ENCODE data around the gene TAC3. TPM values are rescaled to one million over a fixed set of nuclear protein-coding genes. Genes with fewer than 3 reads are reported as not detected.

TAC3 gene
- total and polyA plus RNA-seq, 2 of the 8 experiments (the other 6 are each of a cell fraction or from before 2014, with no cell fraction given), result 9.7 to 45.3 TPM

GRCh38 chr12:56996793-56997545 is 19.4 kb downstream of the TAC3 start:
- H3K27ac ChIP-seq (ENCODE audit: low read depth, low read length), result no peak overlapping the region
- no peak overlapping the region for H4K8ac ChIP-seq (ENCODE audit: extremely low read depth, insufficient read depth, low read length)
- H3K79me1 ChIP-seq (ENCODE audit: low read depth, low read length), result peaks cover 3% of the 10 kb centered on the region
- H3K56ac ChIP-seq (replicated peaks; ENCODE audit: insufficient read length, low read depth, low read length), result no peak overlapping the region
- FAIRE-seq, result no peak
- no peak overlapping the region for H2BK5ac ChIP-seq (ENCODE audit: low read depth, low read length)
- POLR2A ChIA-PET (ENCODE audit: partially characterized antibody), result interaction anchor here (0.8 to 2.1 kb wide), 3 partner anchors 8 to 125 kb away, joined by 3 to 9 read pairs (median 8); partner anchors contain the start of gene ZBTB39
- H2AFZ ChIP-seq (ENCODE audit: low read length), result no peak overlapping the region
- H2BK120ac ChIP-seq (replicated peaks; ENCODE audit: low read depth, low read length), result no peak overlapping the region
- WGBS, 2 experiments (ENCODE audit: extremely low coverage in 1 of 2, insufficient coverage in 1 of 2, insufficient read length in 1 of 2, insufficient replicate concordance in 2 of 2, low coverage in 1 of 2, low lambda C conversion rate in 2 of 2, missing lambda C conversion rate in 1 of 2), result 93% methylated on average over 12 of the region's 12 CpGs; no CpG with 5 or more reads in 1 of the 2 experiments
- H4K5ac ChIP-seq (ENCODE audit: insufficient read length, low read depth, low read length), result no peak overlapping the region
- no peak overlapping the region for H3K4me2 ChIP-seq (ENCODE audit: insufficient read depth in 1 of 2, low read depth in 2 of 2, low read length in 2 of 2)
- H3K14ac ChIP-seq (ENCODE audit: insufficient read length), result no peak overlapping the region
- no peaks in the 10 kb centered on the region for H3K23me2 ChIP-seq (ENCODE audit: low read depth, low read length)
- no peak overlapping the region for H3K18ac ChIP-seq (ENCODE audit: extremely low read depth, low read length)
- CTCF ChIA-PET (ENCODE audit: partially characterized antibody), result interaction anchor here (0.6 to 10.6 kb wide), 15 partner anchors 9 to 526 kb away, joined by 3 to 187 read pairs (median 4); partner anchors contain the start of genes HSD17B6, STAT6 and ZBTB39
- H2BK12ac ChIP-seq (ENCODE audit: low read depth, low read length), result no peak overlapping the region
- H3K27me3 ChIP-seq (replicated peaks in 1 of 4; ENCODE audit: control insufficient read depth in 3 of 4, extremely low read depth in 1 of 4, insufficient read depth in 3 of 4, low read length in 3 of 4), result no peaks in the 10 kb centered on the region
- no peaks in the 10 kb centered on the region for H3K9me3 ChIP-seq (ENCODE audit: insufficient read depth in 2 of 2, low read depth in 1 of 2, low read length in 1 of 2)
- peaks cover 3 to 9% of the 10 kb centered on the region in 2 experiments for H4K20me1 ChIP-seq (replicated peaks in 1 of 2; ENCODE audit: control insufficient read depth in 1 of 2, insufficient read depth in 2 of 2, low read length in 2 of 2)
- no peak overlapping the region for H4K91ac ChIP-seq (replicated peaks; ENCODE audit: insufficient read length, low read length)
- no peak overlapping the region for H2BK20ac ChIP-seq (ENCODE audit: low read length)
- H3K9ac ChIP-seq (replicated peaks in 1 of 4; ENCODE audit: extremely low read depth in 1 of 4, low read depth in 3 of 4, low read length in 3 of 4), result no peak overlapping the region
- no peak overlapping the region for H2BK15ac ChIP-seq (ENCODE audit: low read length)
- peaks cover 0 to 33% of the 10 kb centered on the region in 2 experiments; a peak in 2 of 4 replicates for H3K79me2 ChIP-seq (ENCODE audit: control insufficient read depth in 1 of 2, insufficient read depth in 2 of 2, low read length in 2 of 2)
- no peak overlapping the region for H3K4me3 ChIP-seq (ENCODE audit: extremely low read depth in 1 of 4, insufficient read depth in 2 of 4, low read depth in 3 of 4, low read length in 4 of 4)
- no peaks in the 10 kb centered on the region for H3K4me1 ChIP-seq (replicated peaks in 1 of 4; ENCODE audit: control insufficient read depth in 3 of 4, insufficient read depth in 4 of 4, low read length in 3 of 4)
- peaks cover 6 to 14% (median 9%) of the 10 kb centered on the region in 4 experiments; a peak in 7 of 8 replicates for H3K36me3 ChIP-seq (ENCODE audit: control insufficient read depth in 2 of 4, insufficient read depth in 4 of 4, low read length in 3 of 4)
- H3K4ac ChIP-seq (replicated peaks; ENCODE audit: insufficient read length, low read depth, low read length), result no peak overlapping the region
- no peak overlapping the region for H3K23ac ChIP-seq (ENCODE audit: insufficient read length)
- no peak overlapping the region for H2AK5ac ChIP-seq (ENCODE audit: low read depth, low read length)
- peak in 1 of 2 experiments; percentile 37 for DNase-seq (ENCODE audit: low read depth in 1 of 2, low spot score in 2 of 2)
- TF ChIP-seq SIN3A (conservative IDR thresholded peaks at IDR 0.05 in 1 of 2, IDR thresholded peaks at IDR 0.05 in 1 of 2; ENCODE audit: low read depth in 1 of 2, low read length in 2 of 2) (no peak), EZH2 (IDR thresholded peaks at IDR 0.05; ENCODE audit: low read depth, low read length, severe bottlenecking) (no peak), ASH2L (IDR thresholded peaks at IDR 0.05; ENCODE audit: low read length) (no peak), CBX8 (IDR thresholded peaks at IDR 0.05; ENCODE audit: borderline replicate concordance, low read depth, low read length) (no peak), RAD21 (IDR thresholded peaks at IDR 0.05 in 1 of 2, conservative IDR thresholded peaks at IDR 0.05 in 1 of 2; ENCODE audit: low read depth in 2 of 2, low read length in 2 of 2) (no peak), TAF7 (optimal IDR thresholded peaks at IDR 0.05; ENCODE audit: borderline replicate concordance, low read depth, low read length) (no peak), BRCA1 (IDR thresholded peaks at IDR 0.05; ENCODE audit: low read depth, low read length) (no peak), TBP (IDR thresholded peaks at IDR 0.05; ENCODE audit: low read depth, low read length) (no peak), YY1 (IDR thresholded peaks at IDR 0.05; ENCODE audit: low read depth, low read length) (no peak), SRF (IDR thresholded peaks at IDR 0.05; ENCODE audit: low read depth, low read length) (no peak), EP300 (IDR thresholded peaks at IDR 0.05; ENCODE audit: borderline replicate concordance in 1 of 2, low read depth in 2 of 2, low read length in 2 of 2) (no peak)

Data from H1 (cell line).